ENCODE measurements around the gene IER3IP1. TPM values are rescaled to one million over a fixed set of nuclear protein-coding genes. Genes with fewer than 3 reads are reported as not detected.
A peak's percentile ranks its signal among the peaks of the same experiment; 100 is the strongest.

IER3IP1 gene
- total and polyA plus RNA-seq, 11 donors: 6.9 to 21.9 (median 10.5) TPM

DNA sequence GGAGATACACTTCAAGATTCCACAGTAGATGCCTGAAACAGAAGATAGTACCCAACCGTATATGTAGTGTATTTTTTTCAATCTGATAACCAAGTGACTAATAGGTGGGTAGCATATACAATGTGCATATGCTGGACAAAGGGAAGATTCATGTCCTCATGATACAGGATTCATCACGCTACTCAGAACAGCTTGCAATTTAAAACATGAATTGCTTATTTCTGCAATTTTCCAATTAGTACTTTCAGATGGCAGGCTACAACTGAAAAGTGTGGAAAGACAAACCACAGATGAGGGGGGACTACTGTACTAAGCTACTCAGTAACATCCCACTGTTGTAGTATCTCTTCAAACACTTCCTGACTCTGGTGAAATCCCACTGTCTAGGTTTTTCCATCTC lies 3.7 kb downstream of the IER3IP1 start:
- WGBS, 4 donors: 70 to 80% (median 75%) methylated on average over 2 of the region's 2 CpGs
- TF ChIP-seq POLR2A (IDR thresholded peaks at IDR 0.05): no peak
- Histone ChIP-seq H3K9me3 (no peaks in the 10 kb centered on the region), H3K27ac (no peak overlapping the region), H3K4me3 (no peak overlapping the region), H3K27me3 (no peaks in the 10 kb centered on the region), H3K36me3 (no peaks in the 10 kb centered on the region), H3K4me1 (peaks cover 3 to 39% (median 16%) of the 10 kb centered on the region in 12 donors)
- ATAC-seq (no peak), DNase-seq (no peak)
- intact Hi-C loops (cut with DNase I): loop anchor here in 1 of 10 donors (10.0 kb wide), 1 partner anchor 832 kb away; no protein-coding TSS in a partner anchor

DNA sequence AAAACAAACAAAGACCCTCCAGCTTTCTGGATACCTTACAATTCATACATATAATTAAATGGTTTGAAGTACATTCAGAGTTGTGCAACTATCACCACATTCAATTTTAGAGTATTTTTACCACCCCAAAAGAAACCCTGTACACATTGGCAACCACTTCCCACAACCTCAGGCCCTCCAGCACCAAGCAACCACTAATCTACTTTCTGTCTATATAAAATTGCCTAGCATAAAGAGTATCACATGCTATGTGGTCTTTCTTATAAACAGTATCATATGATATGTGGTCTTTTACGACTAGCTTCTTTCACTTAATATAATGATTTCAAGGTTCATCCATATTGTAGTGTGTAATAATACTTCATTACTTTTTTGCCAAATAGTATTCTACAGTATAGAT lies 7.3 kb downstream of the IER3IP1 start:
- intact Hi-C loops (cut with DNase I): no loop called here
- peaks cover 0 to 6% (median 0%) of the 10 kb centered on the region in 9 donors for H3K36me3 ChIP-seq
- no peak overlapping the region for H3K27ac ChIP-seq
- no peaks in the 10 kb centered on the region for H3K9me3 ChIP-seq
- ATAC-seq: no peak
- H3K4me1 ChIP-seq: peaks cover 0 to 37% (median 10%) of the 10 kb centered on the region in 12 donors
- no peak for DNase-seq
- WGBS, 4 donors: 87 to 95% (median 89%) methylated on average over 1 of the region's 1 CpG
- TF ChIP-seq POLR2A (IDR thresholded peaks at IDR 0.05): no peak
- TF ChIP-seq, protein P1, sequence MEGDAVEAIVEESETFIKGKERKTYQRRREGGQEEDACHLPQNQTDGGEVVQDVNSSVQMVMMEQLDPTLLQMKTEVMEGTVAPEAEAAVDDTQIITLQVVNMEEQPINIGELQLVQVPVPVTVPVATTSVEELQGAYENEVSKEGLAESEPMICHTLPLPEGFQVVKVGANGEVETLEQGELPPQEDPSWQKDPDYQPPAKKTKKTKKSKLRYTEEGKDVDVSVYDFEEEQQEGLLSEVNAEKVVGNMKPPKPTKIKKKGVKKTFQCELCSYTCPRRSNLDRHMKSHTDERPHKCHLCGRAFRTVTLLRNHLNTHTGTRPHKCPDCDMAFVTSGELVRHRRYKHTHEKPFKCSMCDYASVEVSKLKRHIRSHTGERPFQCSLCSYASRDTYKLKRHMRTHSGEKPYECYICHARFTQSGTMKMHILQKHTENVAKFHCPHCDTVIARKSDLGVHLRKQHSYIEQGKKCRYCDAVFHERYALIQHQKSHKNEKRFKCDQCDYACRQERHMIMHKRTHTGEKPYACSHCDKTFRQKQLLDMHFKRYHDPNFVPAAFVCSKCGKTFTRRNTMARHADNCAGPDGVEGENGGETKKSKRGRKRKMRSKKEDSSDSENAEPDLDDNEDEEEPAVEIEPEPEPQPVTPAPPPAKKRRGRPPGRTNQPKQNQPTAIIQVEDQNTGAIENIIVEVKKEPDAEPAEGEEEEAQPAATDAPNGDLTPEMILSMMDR (IDR thresholded peaks at IDR 0.05): no peak
- no peak overlapping the region for H3K4me3 ChIP-seq
- H3K27me3 ChIP-seq: no peaks in the 10 kb centered on the region

DNA sequence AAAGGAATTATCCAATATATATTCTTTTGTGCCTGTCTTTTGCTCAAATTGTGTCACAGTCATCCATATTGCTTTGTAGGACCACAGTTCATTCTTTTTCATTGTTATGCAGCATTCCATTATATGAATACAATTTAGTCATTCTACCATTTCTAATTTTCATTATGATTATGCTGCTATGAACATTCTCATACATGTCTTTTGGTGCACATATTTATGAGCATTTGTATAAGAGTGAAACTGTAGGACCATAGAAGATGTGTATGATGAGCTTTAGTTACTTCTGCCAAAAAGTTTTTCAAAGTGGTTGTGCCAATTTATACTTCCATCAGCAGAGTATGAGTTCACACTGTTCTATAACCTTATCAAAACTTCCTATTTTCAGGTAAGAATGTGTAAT lies 7.7 kb downstream of the IER3IP1 start:
- H3K4me3 ChIP-seq: no peak overlapping the region
- no peaks in the 10 kb centered on the region for H3K27me3 ChIP-seq
- DNase-seq (no peak), ATAC-seq (no peak)
- TF ChIP-seq, protein P1 (IDR thresholded peaks at IDR 0.05): no peak
- TF ChIP-seq POLR2A (IDR thresholded peaks at IDR 0.05): no peak
- no peaks in the 10 kb centered on the region for H3K9me3 ChIP-seq
- peaks cover 0 to 6% (median 0%) of the 10 kb centered on the region in 9 donors for H3K36me3 ChIP-seq
- no peak overlapping the region for H3K27ac ChIP-seq
- H3K4me1 ChIP-seq: peaks cover 0 to 36% (median 7%) of the 10 kb centered on the region in 12 donors
- intact Hi-C loops (cut with DNase I): no loop called here

DNA sequence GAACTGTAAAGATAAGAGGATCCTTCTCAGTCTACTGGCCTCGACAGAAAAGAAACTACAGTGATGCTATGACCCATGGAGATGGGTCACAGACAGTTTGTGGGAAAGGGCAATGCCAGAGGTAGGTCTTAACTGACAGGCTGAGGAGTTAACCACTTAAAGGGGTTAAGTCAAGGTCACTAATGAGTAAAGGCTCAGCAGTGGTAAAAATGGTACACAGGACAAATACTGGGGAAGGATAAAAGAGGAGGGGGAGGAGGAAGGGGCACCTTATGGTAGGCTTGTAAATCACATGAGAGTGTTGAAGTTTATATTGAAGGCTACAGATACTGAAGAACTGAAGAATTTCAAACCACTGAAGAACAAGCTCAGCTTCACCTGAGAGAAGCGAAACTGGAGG lies 9.9 kb downstream of the IER3IP1 start:
- Histone ChIP-seq H3K27ac (no peak overlapping the region), H3K27me3 (no peaks in the 10 kb centered on the region), H3K4me1 (peaks cover 0 to 26% (median 3%) of the 10 kb centered on the region in 12 donors), H3K9me3 (no peaks in the 10 kb centered on the region), H3K4me3 (no peak overlapping the region), H3K36me3 (peaks cover 0 to 6% (median 0%) of the 10 kb centered on the region in 9 donors)
- ATAC-seq (no peak), DNase-seq (no peak)
- intact Hi-C loops (cut with DNase I): no loop called here
- WGBS, 4 donors: 76 to 77% (median 76%) methylated on average over 2 of the region's 2 CpGs
- TF ChIP-seq POLR2A (IDR thresholded peaks at IDR 0.05): no peak
- TF ChIP-seq, protein P1 (IDR thresholded peaks at IDR 0.05): no peak

DNA sequence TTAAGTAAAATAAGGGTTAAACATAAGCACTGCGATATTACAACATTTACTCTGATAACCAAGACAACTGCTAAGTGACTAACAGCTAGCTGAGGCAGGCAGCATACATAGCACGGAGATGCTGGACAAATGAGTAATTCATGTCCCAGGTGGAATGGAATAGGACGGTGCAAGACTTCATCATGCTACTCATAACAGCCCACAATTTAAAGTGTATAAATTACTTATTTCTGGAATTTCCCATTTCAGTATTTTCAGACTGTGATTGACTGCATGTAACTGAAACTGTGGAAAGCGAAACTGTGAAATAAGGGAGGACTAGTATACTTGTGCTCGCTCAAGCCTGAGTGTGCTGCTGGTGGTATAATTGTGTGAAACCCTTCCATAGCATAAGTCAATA lies 12.9 kb downstream of the IER3IP1 start:
- peak in 1 of 4 donors; percentile 55 for ATAC-seq
- Histone ChIP-seq H3K4me1 (peaks cover 0 to 18% (median 1%) of the 10 kb centered on the region in 12 donors), H3K36me3 (peaks cover 0 to 6% (median 0%) of the 10 kb centered on the region in 9 donors), H3K9me3 (no peaks in the 10 kb centered on the region), H3K27ac (no peak overlapping the region), H3K27me3 (no peaks in the 10 kb centered on the region), H3K4me3 (no peak overlapping the region)
- TF ChIP-seq POLR2A (IDR thresholded peaks at IDR 0.05): no peak
- TF ChIP-seq, protein P1 (IDR thresholded peaks at IDR 0.05): no peak
- intact Hi-C loops (cut with DNase I): no loop called here
- no peak for DNase-seq
- WGBS, 4 donors: 80 to 86% (median 85%) methylated on average over 5 of the region's 5 CpGs
